Measurements from ENCODE around the gene SPSB1. TPM values are rescaled to one million over a fixed set of nuclear protein-coding genes. Genes with fewer than 3 reads are reported as not detected.
A peak's percentile ranks its signal among the peaks of the same experiment; 100 is the strongest.

Gene SPSB1
- total RNA-seq, 1 donor from 2014 or later = 14.7 TPM

- no peaks in the 10 kb centered on the region for H3K36me3 ChIP-seq
- H3K9me3 ChIP-seq = no peaks in the 10 kb centered on the region
- peak; percentile 71 for DNase-seq
- H3K27ac ChIP-seq = peak overlapping the region; percentile 65
- ATAC-seq = peak; percentile 82 to 87
- H3K4me3 ChIP-seq = no peak overlapping the region
- intact Hi-C loops (cut with DNase I) = no loop called here
- H3K27me3 ChIP-seq (ENCODE audit: low read depth) = no peaks in the 10 kb centered on the region
- H3K4me1 ChIP-seq = peaks cover 38% of the 10 kb centered on the region
- no peak for TF ChIP-seq CTCF (IDR thresholded peaks at IDR 0.05)
Observed at GRCh38 chr1:9338397-9339246, 45.9 kb downstream of the SPSB1 start.

GRCh38 chr1:9340172-9340854, 47.6 kb downstream of the SPSB1 start:
- Histone ChIP-seq H3K27me3 (ENCODE audit: low read depth) (no peaks in the 10 kb centered on the region), H3K36me3 (no peaks in the 10 kb centered on the region), H3K9me3 (no peaks in the 10 kb centered on the region), H3K27ac (no peak overlapping the region), H3K4me3 (no peak overlapping the region), H3K4me1 (peaks cover 38% of the 10 kb centered on the region)
- intact Hi-C loops (cut with DNase I) = no loop called here
- DNase-seq (no peak), ATAC-seq (no peak)
- no peak for TF ChIP-seq CTCF (IDR thresholded peaks at IDR 0.05)

GRCh38 chr1:9340864-9341263, 48.2 kb downstream of the SPSB1 start:
- Histone ChIP-seq H3K36me3 (no peaks in the 10 kb centered on the region), H3K27ac (no peak overlapping the region), H3K9me3 (no peaks in the 10 kb centered on the region), H3K4me1 (peaks cover 38% of the 10 kb centered on the region), H3K27me3 (ENCODE audit: low read depth) (no peaks in the 10 kb centered on the region), H3K4me3 (no peak overlapping the region)
- ATAC-seq = peak in 1 of 2 donors; percentile 12
- intact Hi-C loops (cut with DNase I) = no loop called here
- DNase-seq = no peak
- TF ChIP-seq CTCF (IDR thresholded peaks at IDR 0.05) = no peak

GRCh38 chr1:9341301-9341845, 48.7 kb downstream of the SPSB1 start:
- no peak for ATAC-seq
- no peaks in the 10 kb centered on the region for H3K36me3 ChIP-seq
- no peak overlapping the region for H3K4me3 ChIP-seq
- no peak for DNase-seq
- H3K27ac ChIP-seq = no peak overlapping the region
- H3K27me3 ChIP-seq (ENCODE audit: low read depth) = no peaks in the 10 kb centered on the region
- H3K4me1 ChIP-seq = peaks cover 38% of the 10 kb centered on the region
- H3K9me3 ChIP-seq = no peaks in the 10 kb centered on the region
- no peak for TF ChIP-seq CTCF (IDR thresholded peaks at IDR 0.05)
- intact Hi-C loops (cut with DNase I) = no loop called here

GRCh38 chr1:9343269-9343668, 50.6 kb downstream of the SPSB1 start:
- Histone ChIP-seq H3K27me3 (ENCODE audit: low read depth) (no peaks in the 10 kb centered on the region), H3K36me3 (no peaks in the 10 kb centered on the region), H3K4me1 (peaks cover 30% of the 10 kb centered on the region), H3K4me3 (no peak overlapping the region), H3K9me3 (no peaks in the 10 kb centered on the region), H3K27ac (no peak overlapping the region)
- ATAC-seq = no peak
- intact Hi-C loops (cut with DNase I) = no loop called here
- DNase-seq = no peak
- no peak for TF ChIP-seq CTCF (IDR thresholded peaks at IDR 0.05)
